NCI-H1436 treated with DMSO at 0.1 percent for 48 hours (cell line): ENCODE data around the gene DNAJB6.

Experiments used
- DNase-seq: peaks from one replicate; lab custom pipeline; 2025; lab: John Stamatoyannopoulos, UW

The DNAJB6 gene

DNA sequence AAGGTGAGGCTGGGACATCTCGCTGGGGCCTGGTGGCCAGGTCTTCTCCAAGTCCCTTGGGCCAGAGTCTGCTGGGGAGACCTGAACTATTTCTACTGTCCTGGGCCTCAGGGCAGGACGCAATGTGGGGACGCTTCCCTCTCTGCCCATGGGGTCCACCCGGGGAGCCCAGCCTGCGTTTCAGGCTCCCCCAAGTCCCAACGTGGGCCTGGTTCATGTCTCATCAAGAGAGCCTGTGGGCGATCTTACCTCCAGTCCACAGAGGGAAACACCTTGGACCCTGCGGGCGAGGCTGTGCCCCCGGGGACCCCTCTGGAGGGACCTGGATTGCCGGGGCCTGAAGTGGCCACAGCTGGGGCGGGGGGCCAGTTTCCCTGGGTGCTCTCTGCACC is 91.7 kb downstream of the DNAJB6 start:
- no peak for DNase-seq

DNA sequence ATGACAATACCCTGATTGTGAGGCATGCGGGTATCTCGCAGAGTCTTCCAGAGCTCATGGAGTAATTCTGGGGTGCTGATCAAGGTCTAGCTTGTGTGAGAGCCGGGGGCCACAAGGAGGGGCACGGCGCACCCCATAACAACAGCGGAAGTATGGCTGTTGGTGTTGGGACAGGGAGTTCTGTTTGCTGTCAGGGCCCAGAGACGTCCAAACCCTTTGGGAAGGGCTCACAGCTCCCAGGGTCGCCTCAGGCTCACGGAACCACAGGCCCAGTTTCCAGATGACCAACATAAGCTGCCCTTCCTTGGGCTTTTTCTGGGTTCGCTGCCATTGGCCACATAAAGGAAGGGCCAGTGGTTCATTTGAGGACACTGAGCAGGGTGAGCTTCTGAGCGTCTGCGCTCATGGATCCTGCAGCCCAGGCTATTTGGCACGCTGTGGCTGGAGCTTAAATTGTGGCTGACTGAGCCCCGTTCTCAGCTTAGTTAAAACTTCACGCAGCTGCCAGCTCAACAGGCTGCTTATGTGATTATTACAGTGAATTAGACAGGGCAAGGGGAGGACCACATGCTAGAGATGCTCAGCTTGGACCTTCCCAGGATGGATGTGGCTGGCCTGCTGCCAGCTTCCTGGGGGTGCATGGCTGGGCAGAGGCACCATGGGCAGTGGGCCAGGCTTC is 92.3 kb downstream of the DNAJB6 start:
- no peak for DNase-seq

GRCh38 chr7:157429680-157430224 is 92.9 kb downstream of the DNAJB6 start:
- no peak for DNase-seq

- DNase-seq = no peak
These were observed 93.9 kb downstream of the DNAJB6 start for GRCh38 chr7:157430721-157431120.

DNA sequence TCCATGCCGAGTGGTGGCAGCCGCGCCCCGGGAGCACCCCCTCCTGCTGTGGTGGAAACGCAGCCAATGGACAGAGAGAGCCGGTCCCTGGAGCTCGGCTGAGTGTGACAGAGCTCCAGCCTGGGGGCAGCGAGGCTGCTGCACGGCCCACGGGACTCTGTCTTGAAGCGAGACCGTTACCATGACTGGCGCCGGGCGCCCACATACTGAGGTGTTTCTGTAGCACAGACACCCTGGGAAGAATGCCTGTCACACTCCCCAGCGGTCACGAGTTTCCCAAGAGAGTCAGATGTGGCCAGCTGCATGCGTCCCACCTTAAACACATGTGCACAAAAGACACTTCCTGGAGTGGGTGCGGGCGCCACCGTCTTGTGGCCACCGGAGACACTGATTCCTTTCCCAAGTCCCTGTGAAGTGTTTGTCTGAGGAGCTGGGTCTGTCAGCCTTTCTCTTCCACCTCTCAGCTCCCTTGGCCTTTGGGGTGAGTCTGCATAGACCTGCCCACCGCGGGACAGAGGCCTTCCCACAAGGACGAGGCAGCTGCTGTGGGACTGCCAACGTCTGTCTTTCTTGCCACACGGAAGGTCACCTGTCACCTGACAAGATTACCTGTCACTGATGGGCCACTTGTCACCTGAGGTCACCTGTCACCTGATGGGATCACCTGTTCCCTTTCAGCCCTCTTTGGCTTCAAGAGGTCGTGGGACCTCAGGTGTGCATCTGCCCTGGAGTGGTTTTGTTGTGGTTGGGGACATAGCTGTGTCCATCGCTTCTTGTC is 94.6 kb downstream of the DNAJB6 start:
- no peak for DNase-seq

GRCh38 chr7:157431951-157432540 is 95.2 kb downstream of the DNAJB6 start:
- no peak for DNase-seq

DNA sequence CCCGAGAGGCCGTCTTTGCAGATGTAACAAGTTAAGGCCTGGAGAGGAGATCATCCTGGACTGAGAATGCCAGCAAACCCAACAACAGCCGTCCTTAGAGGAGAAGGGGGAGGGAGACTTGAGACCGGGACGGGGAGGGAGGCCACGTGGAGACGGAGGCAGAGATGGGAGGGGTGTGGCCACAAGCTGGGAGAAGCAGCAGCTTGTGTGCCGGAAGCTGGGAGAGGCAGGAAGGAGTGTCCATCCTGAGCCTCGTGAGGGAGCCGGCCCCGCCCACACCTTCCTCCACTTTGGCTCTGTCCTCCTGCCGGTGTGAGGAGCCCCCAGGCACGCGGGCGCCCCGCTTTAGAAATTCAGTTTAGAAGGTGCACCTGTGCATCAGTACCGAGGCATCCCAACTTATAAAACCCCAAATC is 95.7 kb downstream of the DNAJB6 start:
- DNase-seq = no peak

DNA sequence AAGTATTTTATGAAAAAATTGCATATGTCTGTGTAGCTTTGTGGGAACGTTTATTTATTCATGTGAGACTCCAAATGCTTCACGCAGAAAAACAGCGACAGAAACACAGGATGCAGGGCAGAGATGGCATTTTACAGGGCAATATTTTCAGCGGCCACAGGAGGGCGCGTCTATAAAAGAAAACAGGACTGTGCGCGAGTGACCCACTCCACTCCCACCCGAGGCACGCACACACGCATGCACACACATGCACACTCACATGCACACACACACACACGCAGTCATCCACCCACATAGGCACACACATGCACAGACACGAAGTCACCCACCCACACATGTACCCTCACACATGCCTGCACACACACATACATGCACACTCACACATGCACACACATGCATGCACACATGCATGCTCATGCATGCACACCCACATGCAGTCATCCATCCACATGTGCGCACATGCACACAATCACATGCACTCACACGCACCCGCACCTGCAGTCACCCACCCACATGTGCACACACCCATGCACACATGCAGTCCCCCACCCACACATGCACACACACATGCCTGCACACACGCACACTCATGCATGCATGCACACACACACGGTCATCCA is 96.3 kb downstream of the DNAJB6 start:
- DNase-seq = no peak

- DNase-seq = no peak
These were observed 96.8 kb downstream of the DNAJB6 start for GRCh38 chr7:157433628-157434027.

DNA sequence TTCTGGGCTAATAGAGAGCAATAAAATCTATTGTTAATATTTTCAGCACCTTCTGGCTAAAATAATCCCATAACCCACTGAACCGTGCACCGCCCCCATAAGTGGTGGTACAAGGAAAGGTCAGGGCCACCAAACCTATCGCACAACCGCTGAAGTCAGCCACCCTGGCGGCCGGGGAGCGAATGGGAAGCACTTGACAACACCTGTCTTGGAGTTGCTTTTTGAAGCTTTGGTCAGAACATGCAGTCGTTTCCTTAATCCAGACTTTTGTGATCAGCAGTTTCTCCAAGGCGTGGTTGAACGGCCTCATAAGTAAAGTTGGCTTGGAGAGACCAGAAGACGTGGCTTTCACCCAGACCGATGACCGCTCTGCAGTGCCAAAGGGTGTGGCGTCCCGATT is 97.4 kb downstream of the DNAJB6 start:
- no peak for DNase-seq

DNA sequence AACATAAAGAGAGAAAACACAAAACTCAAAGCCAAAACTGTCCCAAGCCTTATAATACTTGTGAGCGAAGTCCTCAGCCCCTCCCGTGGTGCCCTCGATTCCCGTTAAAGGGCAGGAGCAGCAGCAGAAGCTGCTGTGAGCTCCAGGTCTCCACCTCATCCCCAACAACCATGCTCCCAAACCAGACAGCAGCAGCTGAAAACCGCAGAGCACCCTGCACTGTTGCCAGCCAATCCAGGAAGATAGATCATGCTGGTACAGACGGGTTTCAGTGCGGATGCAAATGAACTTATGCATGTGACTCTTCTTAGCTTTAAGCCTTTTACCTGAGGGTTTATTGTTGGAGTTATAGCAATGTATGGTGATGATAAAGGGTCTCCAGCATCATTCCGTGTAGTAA is 97.9 kb downstream of the DNAJB6 start:
- no peak for DNase-seq

DNA sequence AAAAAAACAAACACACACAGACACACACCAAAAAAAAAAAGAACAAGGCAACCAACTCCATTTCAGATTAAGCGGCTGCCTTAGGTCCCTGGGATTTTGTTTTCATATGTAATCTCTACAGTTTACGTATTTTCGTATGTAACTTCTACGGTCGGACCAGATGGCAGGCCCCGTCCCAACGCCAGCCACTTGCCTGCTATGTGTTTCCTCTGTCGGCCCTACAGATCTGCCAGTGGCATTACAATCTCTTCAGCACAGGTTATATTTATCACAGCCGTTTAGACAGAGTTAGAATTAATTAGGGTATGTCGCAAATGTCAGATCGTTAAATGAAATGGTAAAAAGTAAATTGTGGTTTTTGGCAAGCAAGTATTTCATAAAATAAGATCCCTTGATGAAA is 99.3 kb downstream of the DNAJB6 start:
- DNase-seq = no peak

DNA sequence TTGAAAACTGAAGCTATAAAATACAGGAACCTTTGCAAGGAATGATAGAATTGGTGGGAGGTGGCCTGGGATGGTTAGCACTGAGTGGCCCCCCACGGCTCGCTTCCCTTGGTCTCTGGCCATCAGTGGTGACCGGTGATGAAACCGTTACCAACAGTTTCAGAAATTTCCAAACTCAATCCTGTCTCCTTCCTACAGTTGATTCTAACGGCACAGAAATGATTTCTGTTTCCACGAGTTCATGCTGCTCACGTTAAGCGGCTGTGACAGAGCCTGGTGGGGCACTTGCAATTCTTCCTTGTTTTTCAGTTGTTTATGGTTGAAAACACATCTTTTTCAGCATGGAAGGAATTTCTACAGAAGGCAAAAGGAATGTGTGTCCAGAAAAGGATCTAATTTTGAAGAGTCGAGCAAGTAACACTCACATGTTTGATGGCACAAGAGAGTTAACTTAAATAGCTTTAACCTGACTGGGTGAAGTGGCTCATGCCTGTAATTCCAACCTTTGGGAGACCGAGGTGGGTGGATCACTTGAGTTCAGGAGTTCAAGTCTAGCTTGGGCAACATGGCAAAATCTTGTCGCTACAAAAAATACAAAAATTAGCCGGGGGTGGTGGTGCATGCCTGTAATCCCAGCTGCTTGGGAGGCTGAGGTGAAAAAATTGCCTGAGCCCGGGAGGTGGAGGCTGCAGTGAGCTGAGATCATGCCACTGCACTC is 100.1 kb downstream of the DNAJB6 start:
- no peak for DNase-seq

GRCh38 chr7:157437519-157438061 is 100.8 kb downstream of the DNAJB6 start:
- no peak for DNase-seq

- no peak for DNase-seq
These were observed 101.6 kb downstream of the DNAJB6 start for GRCh38 chr7:157438121-157439025.

GRCh38 chr7:157439149-157439548 is 102.3 kb downstream of the DNAJB6 start:
- no peak for DNase-seq

DNA sequence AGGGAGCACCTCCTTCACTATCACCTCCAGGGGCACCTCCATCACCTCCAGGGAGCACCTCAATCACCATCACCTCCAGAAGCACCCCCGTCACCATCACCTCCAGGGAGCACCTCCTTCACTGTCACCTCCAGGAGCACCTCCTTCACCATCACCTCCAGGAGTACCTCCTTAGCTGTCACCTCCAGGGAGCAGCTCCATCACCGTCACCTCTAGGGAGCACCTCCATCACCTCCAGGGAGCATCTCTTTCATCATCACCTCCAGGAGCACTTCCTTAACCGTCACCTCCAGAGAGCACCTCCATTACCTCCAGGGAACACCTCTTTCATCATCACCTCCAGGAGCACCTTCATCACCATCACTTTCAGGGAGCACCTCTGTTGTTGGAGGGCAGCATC is 103.0 kb downstream of the DNAJB6 start:
- no peak for DNase-seq

DNA sequence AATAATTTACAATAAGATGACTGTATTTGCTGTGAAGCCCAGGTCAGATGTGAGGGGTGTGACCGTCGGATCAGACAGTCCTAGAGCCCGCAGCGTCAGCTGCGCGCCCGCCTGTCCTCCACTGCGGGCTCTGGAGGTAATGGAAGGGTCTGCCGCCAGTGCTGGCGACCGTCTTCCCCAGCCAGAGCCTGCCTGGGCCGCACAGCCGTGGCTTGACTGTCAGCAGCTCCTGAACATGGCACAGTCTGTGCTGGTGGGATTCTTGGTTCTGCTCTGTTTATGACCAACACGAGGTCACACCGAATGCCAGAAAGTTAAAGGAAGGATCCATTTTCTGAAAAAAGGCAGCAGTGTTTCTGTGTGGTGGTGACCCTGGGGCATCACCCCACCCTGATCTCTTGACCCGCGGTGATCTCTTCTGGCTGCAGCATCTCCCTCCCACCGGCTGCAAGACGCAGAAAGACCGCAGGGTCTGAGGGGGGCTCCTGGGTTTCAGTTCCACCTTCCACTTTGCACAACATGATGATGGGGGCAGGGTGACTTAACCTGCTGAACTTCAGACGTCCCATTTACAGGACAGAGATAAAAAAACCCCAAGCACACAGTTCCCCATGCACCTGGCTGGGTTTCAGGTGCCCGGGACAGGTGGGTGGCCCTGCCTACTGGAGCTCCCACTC is 103.7 kb downstream of the DNAJB6 start:
- DNase-seq = no peak

DNA sequence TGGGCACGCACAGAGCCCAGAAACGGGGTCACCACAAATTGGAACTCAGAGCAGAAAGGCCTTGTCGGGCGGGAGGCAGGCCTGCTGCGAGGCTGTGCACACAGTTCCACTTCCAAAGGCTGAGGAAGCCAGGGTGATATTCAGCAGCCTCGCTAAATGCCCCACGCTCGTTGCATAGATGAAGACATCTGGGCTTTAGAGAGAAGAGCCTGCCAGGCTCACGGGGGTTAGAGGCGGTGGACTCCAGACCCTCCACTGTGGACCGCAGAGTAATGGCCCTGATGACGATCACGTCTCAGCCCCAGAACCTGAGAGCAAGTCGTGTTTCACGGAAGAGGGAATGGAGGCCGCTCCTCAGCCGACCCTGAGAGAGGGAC is 104.2 kb downstream of the DNAJB6 start:
- no peak for DNase-seq

- DNase-seq = no peak
These were observed 105.7 kb downstream of the DNAJB6 start for GRCh38 chr7:157442456-157442855.
